Stimulated activated naive CD8-positive, alpha-beta T cell treated with anti-CD3 and anti-CD28 coated beads, Interleukin-15, Interleukin-2, amounts not matched to agents 100 U/mL and 50 U/mL, for 24 hours (primary cell): ENCODE results near the gene CENPA.
A peak's percentile ranks its signal among the peaks of the same experiment; 100 is the strongest.

Experiments used
- ATAC-seq: fragments of 150-1000 bp; cut with Tn5 transposase; one replicate; pipeline ENCODE4 v1.10.0; 2021
- DNase-seq: peaks from one replicate; pipeline ENCODE4 v3.0.0; 2021

Gene CENPA

GRCh38 chr2:26763019-26763418 lies 22.8 kb upstream of the CENPA start:
- DNase-seq (no peak), ATAC-seq (no peak)

GRCh38 chr2:26764078-26764887 lies 21.6 kb upstream of the CENPA start, which contains the start of gene SLC35F6:
Gene SLC35F6, plus strand, starts transcription at chr2:26764284. Its CDS starts 66 bp downstream, at chr2:26764350.
- DNase-seq (peak; percentile 88), ATAC-seq (peak; percentile 94)

- DNase-seq (no peak), ATAC-seq (no peak)
Measured at GRCh38 chr2:26764906-26765305, 20.9 kb upstream of the CENPA start.

- ATAC-seq = no peak
Measured at GRCh38 chr2:26765475-26766200, 20.2 kb upstream of the CENPA start.

GRCh38 chr2:26767129-26767528 lies 18.7 kb upstream of the CENPA start:
- no peak for ATAC-seq
- DNase-seq = no peak

More at GRCh38 chr2:26765475-26766200, 20.2 kb upstream of the CENPA start:
- no peak for DNase-seq

GRCh38 chr2:26767894-26768487 lies 17.9 kb upstream of the CENPA start:
- DNase-seq (no peak), ATAC-seq (no peak)

GRCh38 chr2:26768759-26769088 lies 17.1 kb upstream of the CENPA start:
- no peak for ATAC-seq
- no peak for DNase-seq

GRCh38 chr2:26769089-26769761 lies 16.6 kb upstream of the CENPA start:
- ATAC-seq (peak; percentile 51), DNase-seq (peak; percentile 49)

GRCh38 chr2:26770986-26771586 lies 14.8 kb upstream of the CENPA start:
- ATAC-seq (peak; percentile 38), DNase-seq (peak; percentile 57)

GRCh38 chr2:26772064-26773001 lies 13.5 kb upstream of the CENPA start:
- peak; percentile 33 for ATAC-seq
- no peak for DNase-seq

GRCh38 chr2:26776195-26776800 lies 9.6 kb upstream of the CENPA start:
- DNase-seq = no peak
- no peak for ATAC-seq

- ATAC-seq (no peak), DNase-seq (no peak)
Measured at GRCh38 chr2:26778098-26778497, 7.8 kb upstream of the CENPA start.

- ATAC-seq (peak; percentile 15), DNase-seq (no peak)
Measured at GRCh38 chr2:26778507-26778906, 7.3 kb upstream of the CENPA start.

GRCh38 chr2:26780203-26780760 lies 5.6 kb upstream of the CENPA start:
- ATAC-seq (no peak), DNase-seq (no peak)

- no peak for ATAC-seq
- no peak for DNase-seq
Measured at GRCh38 chr2:26782876-26783704, 2.8 kb upstream of the CENPA start.

- ATAC-seq = no peak
- DNase-seq = no peak
Measured at GRCh38 chr2:26784570-26785234, 1.2 kb upstream of the CENPA start.

GRCh38 chr2:26786207-26787028 lies 562 bp downstream of the CENPA start:
- DNase-seq (peak; percentile 42), ATAC-seq (peak; percentile 7)

GRCh38 chr2:26792720-26793119 lies 6.9 kb downstream of the CENPA start:
- no peak for DNase-seq
- ATAC-seq = no peak
